HG02678 (cell line): ENCODE results near the gene FXYD4.

Experiments
- ATAC-seq: cut with Tn5 transposase; IDR thresholded peaks from one replicate; pipeline ENCODE4 v1.9.1; 2021; ENCODE audit warnings: mild to moderate bottlenecking, moderate library complexity; ENCODE audit not compliant: unreplicated experiment

FXYD4 gene

GRCh38 chr10:43393606-43394360 lies 22.3 kb downstream of the FXYD4 start:
- ATAC-seq, result no peak

- no peak for ATAC-seq
These were observed 23.4 kb downstream of the FXYD4 start for GRCh38 chr10:43394868-43395267.

- no peak for ATAC-seq
These were observed 24.2 kb downstream of the FXYD4 start for GRCh38 chr10:43395571-43396060.

- ATAC-seq, result peak; percentile 61
These were observed 24.9 kb downstream of the FXYD4 start for GRCh38 chr10:43396061-43396927.

- ATAC-seq, result peak; percentile 88
These were observed 25.6 kb downstream of the FXYD4 start for GRCh38 chr10:43396928-43397624.

- ATAC-seq, result no peak
These were observed 27.5 kb downstream of the FXYD4 start for GRCh38 chr10:43398939-43399319.

- ATAC-seq, result no peak
These were observed 28.2 kb downstream of the FXYD4 start for GRCh38 chr10:43399320-43400310.

GRCh38 chr10:43401627-43402026 lies 30.2 kb downstream of the FXYD4 start:
- no peak for ATAC-seq

- no peak for ATAC-seq
These were observed 30.7 kb downstream of the FXYD4 start for GRCh38 chr10:43402176-43402575.

GRCh38 chr10:43402880-43403452 lies 31.5 kb downstream of the FXYD4 start:
- ATAC-seq, result no peak

GRCh38 chr10:43403911-43404703 lies 32.7 kb downstream of the FXYD4 start:
- ATAC-seq, result no peak

GRCh38 chr10:43404704-43405084 lies 33.3 kb downstream of the FXYD4 start:
- ATAC-seq, result no peak

- ATAC-seq, result peak; percentile 34
These were observed 35.7 kb downstream of the FXYD4 start for GRCh38 chr10:43407148-43407575.

GRCh38 chr10:43407576-43408330 lies 36.3 kb downstream of the FXYD4 start:
- ATAC-seq, result peak; percentile 48

- no peak for ATAC-seq
These were observed 36.9 kb downstream of the FXYD4 start for GRCh38 chr10:43408331-43408709.

- peak; percentile 74 for ATAC-seq
These were observed 37.4 kb downstream of the FXYD4 start, which contains the start of gene HNRNPF for GRCh38 chr10:43408710-43409384. HNRNPF (minus strand) TSS chr10:43409186; CDS start chr10:43387884, 21,302 bp downstream.

- ATAC-seq, result no peak
These were observed 38.1 kb downstream of the FXYD4 start for GRCh38 chr10:43409385-43410109.
